GM23338 (cell line): ENCODE data around the gene PPFIA2. TPM values are rescaled to one million over a fixed set of nuclear protein-coding genes. Genes with fewer than 3 reads are reported as not detected.

Source experiments
- ATAC-seq: fragments of 200-7000 bp; cut with Tn5 transposase; 3 replicates; pipeline ENCODE4 v1.9.1; 2020
- DNase-seq: peaks from one replicate; pipeline ENCODE4 v3.0.0-alpha.2; 2015; ENCODE audit warnings: low spot score
- H2AFZ ChIP-seq: fragments of 200-600 bp; sonication (generic); 2 replicates; pipeline ENCODE4 v1.8.0; 2016; ENCODE audit warnings: antibody characterized with exemption, mild to moderate bottlenecking, moderate library complexity
- H3F3A ChIP-seq: fragments of 200-600 bp; sonication (generic); replicated peaks from 2 replicates; pipeline ENCODE4 v1.8.0; 2017; ENCODE audit warnings: antibody characterized with exemption, mixed run types, low read depth
- H3K27ac ChIP-seq: fragments of 200-600 bp; sonication (generic); 2 replicates; pipeline ENCODE4 v1.6.1; 2016; ENCODE audit warnings: low read depth
- H3K27me3 ChIP-seq: fragments of 200-600 bp; sonication (generic); 2 replicates; pipeline ENCODE4 v1.8.0; 2016; ENCODE audit warnings: mild to moderate bottlenecking, mixed run types, moderate library complexity; ENCODE audit not compliant: insufficient read depth
- H3K36me3 ChIP-seq: fragments of 200-600 bp; sonication (generic); 2 replicates; pipeline ENCODE4 v1.8.0; 2016; ENCODE audit warnings: mild to moderate bottlenecking; ENCODE audit not compliant: insufficient read depth
- H3K4me1 ChIP-seq: fragments of 200-600 bp; sonication (generic); 2 replicates; pipeline ENCODE4 v1.8.0; 2016; ENCODE audit warnings: mild to moderate bottlenecking, moderate library complexity; ENCODE audit not compliant: insufficient read depth
- H3K4me2 ChIP-seq: fragments of 200-600 bp; sonication (generic); 2 replicates; pipeline ENCODE4 v1.7.1; 2017; ENCODE audit warnings: mixed run types
- H3K4me3 ChIP-seq: fragments of 200-600 bp; sonication (generic); 2 replicates; pipeline ENCODE4 v1.6.1; 2016; ENCODE audit warnings: mixed run types
- H3K79me2 ChIP-seq: fragments of 200-600 bp; sonication (generic); replicated peaks from 2 replicates; pipeline ENCODE4 v1.8.0; 2017; ENCODE audit warnings: mild to moderate bottlenecking; ENCODE audit not compliant: insufficient read depth
- H3K9me2 ChIP-seq: fragments of 200-600 bp; sonication (generic); 2 replicates; pipeline ENCODE4 v1.8.0; 2017; ENCODE audit not compliant: insufficient read depth
- H4K20me1 ChIP-seq: fragments of 200-600 bp; sonication (generic); replicated peaks from 2 replicates; pipeline ENCODE4 v1.8.0; 2017; ENCODE audit warnings: mild to moderate bottlenecking; ENCODE audit not compliant: insufficient read depth
- H3K27ac Mint-ChIP-seq: 2 replicates; pipeline ENCODE4 v1.8.0; 2020; ENCODE audit warnings: inconsistent platforms, mild to moderate bottlenecking, moderate library complexity, mixed read lengths
- H3K27me3 Mint-ChIP-seq: 3 replicates; pipeline ENCODE4 v1.8.0; 2022; ENCODE audit warnings: low read depth, mild to moderate bottlenecking, moderate library complexity, mixed read lengths, inconsistent platforms; ENCODE audit not compliant: insufficient read depth, poor library complexity
- H3K36me3 Mint-ChIP-seq: 3 replicates; pipeline ENCODE4 v1.8.0; 2021; ENCODE audit warnings: low read depth, mild to moderate bottlenecking, inconsistent platforms, moderate library complexity, mixed read lengths
- H3K4me1 Mint-ChIP-seq: 3 replicates; pipeline ENCODE4 v1.8.0; 2020; ENCODE audit warnings: mild to moderate bottlenecking, inconsistent platforms, mixed read lengths
- H3K4me3 Mint-ChIP-seq: 3 replicates; pipeline ENCODE4 v1.8.0; 2021; ENCODE audit warnings: moderate library complexity, mild to moderate bottlenecking, inconsistent platforms, mixed read lengths
- H3K9me3 Mint-ChIP-seq: 3 replicates; pipeline ENCODE4 v1.8.0; 2020; ENCODE audit warnings: moderate library complexity, mild to moderate bottlenecking, inconsistent platforms, mixed read lengths
- CREB1 ChIP-seq: fragments of 250-450 bp; sonication (Bioruptor Pico); IDR thresholded peaks from 2 replicates; pipeline ENCODE4 v1.5.0; 2020; ENCODE audit warnings: low read depth, mild to moderate bottlenecking, moderate library complexity
- EZH2 ChIP-seq: fragments of 200-600 bp; sonication (generic); IDR thresholded peaks from one replicate; pipeline ENCODE4 v1.8.0; 2017; ENCODE audit warnings: antibody characterized with exemption, mild to moderate bottlenecking, low read depth; ENCODE audit not compliant: unreplicated experiment
- EZH2phosphoT487 ChIP-seq: fragments of 200-600 bp; sonication (generic); IDR thresholded peaks from one replicate; pipeline ENCODE4 v1.8.1; 2018; ENCODE audit warnings: antibody characterized with exemption; ENCODE audit not compliant: unreplicated experiment
- JUNB ChIP-seq: IDR thresholded peaks from one replicate; pipeline ENCODE4 v1.6.1; 2016; ENCODE audit warnings: antibody characterized with exemption; ENCODE audit not compliant: unreplicated experiment
- NANOG ChIP-seq: IDR thresholded peaks from 2 replicates; pipeline ENCODE4 v1.6.1; 2016; ENCODE audit warnings: antibody characterized with exemption, borderline replicate concordance
- POLR2AphosphoS5 ChIP-seq: IDR thresholded peaks from 2 replicates; pipeline ENCODE4 v1.6.1; 2016; ENCODE audit warnings: antibody characterized with exemption, low read depth
- STAT1 ChIP-seq: IDR thresholded peaks from one replicate; pipeline ENCODE4 v1.6.1; 2016; ENCODE audit warnings: antibody characterized with exemption; ENCODE audit not compliant: unreplicated experiment
- ZNF114 ChIP-seq: fragments of 250-450 bp; sonication (Bioruptor Pico); IDR thresholded peaks from 2 replicates; pipeline ENCODE4 v1.5.0; 2020; ENCODE audit warnings: mild to moderate bottlenecking, moderate library complexity
- ZNF331 ChIP-seq: fragments of 250-450 bp; sonication (Bioruptor Pico); IDR thresholded peaks from 2 replicates; pipeline ENCODE4 v1.5.0; 2020; ENCODE audit warnings: low read depth, mild to moderate bottlenecking, moderate library complexity
- polyA plus RNA-seq: library from polyadenylated mRNA; unstranded; fragments of >200 nt; fragmentation: Nextera tagmentation; extraction: Ambion mirVana; gene quantifications from 2 replicates; pipeline ENCODE4 v1.2.1, GENCODE V29; 2016
- total RNA-seq: library from RNA; depleted of rRNA; stranded (reverse); fragments of >200 nt; shearing (Covaris generic); gene quantifications from 2 replicates; pipeline ENCODE4 v1.2.3, GENCODE V29; 2014
- TF ChIP-seq, protein P1 (sequence below): fragments of 250-450 bp; sonication (Bioruptor Pico); IDR thresholded peaks from 2 replicates; pipeline ENCODE4 v1.5.0; 2020; ENCODE audit warnings: mild to moderate bottlenecking, moderate library complexity
- TF ChIP-seq, protein P2 (sequence below): IDR thresholded peaks from 2 replicates; pipeline ENCODE4 v1.6.1; 2016; ENCODE audit warnings: antibody characterized with exemption
- TF ChIP-seq, protein P3 (sequence below): IDR thresholded peaks from one replicate; pipeline ENCODE4 v1.6.1; 2018; ENCODE audit warnings: antibody characterized with exemption; ENCODE audit not compliant: unreplicated experiment

PPFIA2 gene
- total and polyA plus RNA-seq, 2 experiments from 2014 or later: 5.4 to 7.2 TPM

DNA sequence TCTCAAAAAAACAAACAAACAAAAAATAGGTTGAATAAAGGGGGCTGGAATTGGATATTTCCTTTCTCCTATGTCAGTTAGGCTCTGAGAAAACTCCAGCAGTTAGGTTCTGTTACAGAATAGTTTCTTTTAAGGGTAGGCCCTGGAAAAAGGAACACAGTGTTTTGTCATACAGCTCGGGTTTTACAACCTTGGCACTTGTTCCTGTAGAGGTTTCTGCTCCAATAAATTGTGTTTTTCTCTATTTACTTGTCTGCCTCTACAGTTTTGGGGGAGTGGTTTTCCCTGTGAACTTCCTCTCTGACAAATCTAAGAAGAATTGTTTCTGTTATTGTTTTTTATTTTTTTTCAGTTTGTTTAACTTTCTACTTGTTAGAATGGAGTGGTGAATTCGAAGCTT, 513.7 kb downstream of the PPFIA2 start:
- H3K4me2 ChIP-seq: no peak overlapping the region
- no peak overlapping the region for H3K4me3 Mint-ChIP-seq
- H3K27ac ChIP-seq: no peak overlapping the region
- no peaks in the 10 kb centered on the region for H4K20me1 ChIP-seq
- ATAC-seq (no peak), DNase-seq (no peak)
- H3K9me2 ChIP-seq: no peaks in the 10 kb centered on the region
- H3K27me3 Mint-ChIP-seq: no peaks in the 10 kb centered on the region
- no peak overlapping the region for H2AFZ ChIP-seq
- no peaks in the 10 kb centered on the region for H3K4me1 ChIP-seq
- peaks cover 10% of the 10 kb centered on the region; the same call in 2 of the 3 replicates for H3K4me1 Mint-ChIP-seq
- H3K27me3 ChIP-seq: no peaks in the 10 kb centered on the region
- H3K4me3 ChIP-seq: no peak overlapping the region
- no peaks in the 10 kb centered on the region for H3K36me3 ChIP-seq
- peak overlapping the region; percentile 86 for H3K27ac Mint-ChIP-seq
- no peaks in the 10 kb centered on the region for H3F3A ChIP-seq
- peaks cover 17% of the 10 kb centered on the region; the same call in 2 of the 3 replicates for H3K36me3 Mint-ChIP-seq
- H3K79me2 ChIP-seq: no peaks in the 10 kb centered on the region
- TF ChIP-seq POLR2AphosphoS5: no peak
- TF ChIP-seq ZNF331: no peak
- TF ChIP-seq EZH2phosphoT487: no peak
- TF ChIP-seq, protein P1, sequence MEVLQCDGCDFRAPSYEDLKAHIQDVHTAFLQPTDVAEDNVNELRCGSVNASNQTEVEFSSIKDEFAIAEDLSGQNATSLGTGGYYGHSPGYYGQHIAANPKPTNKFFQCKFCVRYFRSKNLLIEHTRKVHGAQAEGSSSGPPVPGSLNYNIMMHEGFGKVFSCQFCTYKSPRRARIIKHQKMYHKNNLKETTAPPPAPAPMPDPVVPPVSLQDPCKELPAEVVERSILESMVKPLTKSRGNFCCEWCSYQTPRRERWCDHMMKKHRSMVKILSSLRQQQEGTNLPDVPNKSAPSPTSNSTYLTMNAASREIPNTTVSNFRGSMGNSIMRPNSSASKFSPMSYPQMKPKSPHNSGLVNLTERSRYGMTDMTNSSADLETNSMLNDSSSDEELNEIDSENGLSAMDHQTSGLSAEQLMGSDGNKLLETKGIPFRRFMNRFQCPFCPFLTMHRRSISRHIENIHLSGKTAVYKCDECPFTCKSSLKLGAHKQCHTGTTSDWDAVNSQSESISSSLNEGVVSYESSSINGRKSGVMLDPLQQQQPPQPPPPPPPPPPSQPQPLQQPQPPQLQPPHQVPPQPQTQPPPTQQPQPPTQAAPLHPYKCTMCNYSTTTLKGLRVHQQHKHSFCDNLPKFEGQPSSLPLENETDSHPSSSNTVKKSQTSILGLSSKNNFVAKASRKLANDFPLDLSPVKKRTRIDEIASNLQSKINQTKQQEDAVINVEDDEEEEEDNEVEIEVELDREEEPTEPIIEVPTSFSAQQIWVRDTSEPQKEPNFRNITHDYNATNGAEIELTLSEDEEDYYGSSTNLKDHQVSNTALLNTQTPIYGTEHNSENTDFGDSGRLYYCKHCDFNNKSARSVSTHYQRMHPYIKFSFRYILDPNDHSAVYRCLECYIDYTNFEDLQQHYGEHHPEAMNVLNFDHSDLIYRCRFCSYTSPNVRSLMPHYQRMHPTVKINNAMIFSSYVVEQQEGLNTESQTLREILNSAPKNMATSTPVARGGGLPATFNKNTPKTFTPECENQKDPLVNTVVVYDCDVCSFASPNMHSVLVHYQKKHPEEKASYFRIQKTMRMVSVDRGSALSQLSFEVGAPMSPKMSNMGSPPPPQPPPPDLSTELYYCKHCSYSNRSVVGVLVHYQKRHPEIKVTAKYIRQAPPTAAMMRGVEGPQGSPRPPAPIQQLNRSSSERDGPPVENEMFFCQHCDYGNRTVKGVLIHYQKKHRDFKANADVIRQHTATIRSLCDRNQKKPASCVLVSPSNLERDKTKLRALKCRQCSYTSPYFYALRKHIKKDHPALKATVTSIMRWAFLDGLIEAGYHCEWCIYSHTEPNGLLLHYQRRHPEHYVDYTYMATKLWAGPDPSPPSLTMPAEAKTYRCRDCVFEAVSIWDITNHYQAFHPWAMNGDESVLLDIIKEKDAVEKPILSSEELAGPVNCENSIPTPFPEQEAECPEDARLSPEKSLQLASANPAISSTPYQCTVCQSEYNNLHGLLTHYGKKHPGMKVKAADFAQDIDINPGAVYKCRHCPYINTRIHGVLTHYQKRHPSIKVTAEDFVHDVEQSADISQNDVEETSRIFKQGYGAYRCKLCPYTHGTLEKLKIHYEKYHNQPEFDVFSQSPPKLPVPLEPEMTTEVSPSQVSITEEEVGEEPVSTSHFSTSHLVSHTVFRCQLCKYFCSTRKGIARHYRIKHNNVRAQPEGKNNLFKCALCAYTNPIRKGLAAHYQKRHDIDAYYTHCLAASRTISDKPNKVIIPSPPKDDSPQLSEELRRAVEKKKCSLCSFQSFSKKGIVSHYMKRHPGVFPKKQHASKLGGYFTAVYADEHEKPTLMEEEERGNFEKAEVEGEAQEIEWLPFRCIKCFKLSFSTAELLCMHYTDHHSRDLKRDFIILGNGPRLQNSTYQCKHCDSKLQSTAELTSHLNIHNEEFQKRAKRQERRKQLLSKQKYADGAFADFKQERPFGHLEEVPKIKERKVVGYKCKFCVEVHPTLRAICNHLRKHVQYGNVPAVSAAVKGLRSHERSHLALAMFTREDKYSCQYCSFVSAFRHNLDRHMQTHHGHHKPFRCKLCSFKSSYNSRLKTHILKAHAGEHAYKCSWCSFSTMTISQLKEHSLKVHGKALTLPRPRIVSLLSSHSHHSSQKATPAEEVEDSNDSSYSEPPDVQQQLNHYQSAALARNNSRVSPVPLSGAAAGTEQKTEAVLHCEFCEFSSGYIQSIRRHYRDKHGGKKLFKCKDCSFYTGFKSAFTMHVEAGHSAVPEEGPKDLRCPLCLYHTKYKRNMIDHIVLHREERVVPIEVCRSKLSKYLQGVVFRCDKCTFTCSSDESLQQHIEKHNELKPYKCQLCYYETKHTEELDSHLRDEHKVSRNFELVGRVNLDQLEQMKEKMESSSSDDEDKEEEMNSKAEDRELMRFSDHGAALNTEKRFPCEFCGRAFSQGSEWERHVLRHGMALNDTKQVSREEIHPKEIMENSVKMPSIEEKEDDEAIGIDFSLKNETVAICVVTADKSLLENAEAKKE (CRISPR knock-in tag): no peak
- no peak for TF ChIP-seq CREB1
- TF ChIP-seq, protein P2, sequence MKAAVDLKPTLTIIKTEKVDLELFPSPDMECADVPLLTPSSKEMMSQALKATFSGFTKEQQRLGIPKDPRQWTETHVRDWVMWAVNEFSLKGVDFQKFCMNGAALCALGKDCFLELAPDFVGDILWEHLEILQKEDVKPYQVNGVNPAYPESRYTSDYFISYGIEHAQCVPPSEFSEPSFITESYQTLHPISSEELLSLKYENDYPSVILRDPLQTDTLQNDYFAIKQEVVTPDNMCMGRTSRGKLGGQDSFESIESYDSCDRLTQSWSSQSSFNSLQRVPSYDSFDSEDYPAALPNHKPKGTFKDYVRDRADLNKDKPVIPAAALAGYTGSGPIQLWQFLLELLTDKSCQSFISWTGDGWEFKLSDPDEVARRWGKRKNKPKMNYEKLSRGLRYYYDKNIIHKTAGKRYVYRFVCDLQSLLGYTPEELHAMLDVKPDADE: no peak
- TF ChIP-seq, protein P3, sequence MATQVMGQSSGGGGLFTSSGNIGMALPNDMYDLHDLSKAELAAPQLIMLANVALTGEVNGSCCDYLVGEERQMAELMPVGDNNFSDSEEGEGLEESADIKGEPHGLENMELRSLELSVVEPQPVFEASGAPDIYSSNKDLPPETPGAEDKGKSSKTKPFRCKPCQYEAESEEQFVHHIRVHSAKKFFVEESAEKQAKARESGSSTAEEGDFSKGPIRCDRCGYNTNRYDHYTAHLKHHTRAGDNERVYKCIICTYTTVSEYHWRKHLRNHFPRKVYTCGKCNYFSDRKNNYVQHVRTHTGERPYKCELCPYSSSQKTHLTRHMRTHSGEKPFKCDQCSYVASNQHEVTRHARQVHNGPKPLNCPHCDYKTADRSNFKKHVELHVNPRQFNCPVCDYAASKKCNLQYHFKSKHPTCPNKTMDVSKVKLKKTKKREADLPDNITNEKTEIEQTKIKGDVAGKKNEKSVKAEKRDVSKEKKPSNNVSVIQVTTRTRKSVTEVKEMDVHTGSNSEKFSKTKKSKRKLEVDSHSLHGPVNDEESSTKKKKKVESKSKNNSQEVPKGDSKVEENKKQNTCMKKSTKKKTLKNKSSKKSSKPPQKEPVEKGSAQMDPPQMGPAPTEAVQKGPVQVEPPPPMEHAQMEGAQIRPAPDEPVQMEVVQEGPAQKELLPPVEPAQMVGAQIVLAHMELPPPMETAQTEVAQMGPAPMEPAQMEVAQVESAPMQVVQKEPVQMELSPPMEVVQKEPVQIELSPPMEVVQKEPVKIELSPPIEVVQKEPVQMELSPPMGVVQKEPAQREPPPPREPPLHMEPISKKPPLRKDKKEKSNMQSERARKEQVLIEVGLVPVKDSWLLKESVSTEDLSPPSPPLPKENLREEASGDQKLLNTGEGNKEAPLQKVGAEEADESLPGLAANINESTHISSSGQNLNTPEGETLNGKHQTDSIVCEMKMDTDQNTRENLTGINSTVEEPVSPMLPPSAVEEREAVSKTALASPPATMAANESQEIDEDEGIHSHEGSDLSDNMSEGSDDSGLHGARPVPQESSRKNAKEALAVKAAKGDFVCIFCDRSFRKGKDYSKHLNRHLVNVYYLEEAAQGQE: no peak
- TF ChIP-seq ZNF114 (CRISPR knock-in tag): no peak
- no peak for TF ChIP-seq EZH2
- no peak for TF ChIP-seq JUNB
- TF ChIP-seq NANOG: no peak
- TF ChIP-seq STAT1: no peak
- peaks cover 8% of the 10 kb centered on the region; the same call in 2 of the 3 replicates for H3K9me3 Mint-ChIP-seq
